ENCODE results near the gene ZNRF3.

The ZNRF3 gene

DNA sequence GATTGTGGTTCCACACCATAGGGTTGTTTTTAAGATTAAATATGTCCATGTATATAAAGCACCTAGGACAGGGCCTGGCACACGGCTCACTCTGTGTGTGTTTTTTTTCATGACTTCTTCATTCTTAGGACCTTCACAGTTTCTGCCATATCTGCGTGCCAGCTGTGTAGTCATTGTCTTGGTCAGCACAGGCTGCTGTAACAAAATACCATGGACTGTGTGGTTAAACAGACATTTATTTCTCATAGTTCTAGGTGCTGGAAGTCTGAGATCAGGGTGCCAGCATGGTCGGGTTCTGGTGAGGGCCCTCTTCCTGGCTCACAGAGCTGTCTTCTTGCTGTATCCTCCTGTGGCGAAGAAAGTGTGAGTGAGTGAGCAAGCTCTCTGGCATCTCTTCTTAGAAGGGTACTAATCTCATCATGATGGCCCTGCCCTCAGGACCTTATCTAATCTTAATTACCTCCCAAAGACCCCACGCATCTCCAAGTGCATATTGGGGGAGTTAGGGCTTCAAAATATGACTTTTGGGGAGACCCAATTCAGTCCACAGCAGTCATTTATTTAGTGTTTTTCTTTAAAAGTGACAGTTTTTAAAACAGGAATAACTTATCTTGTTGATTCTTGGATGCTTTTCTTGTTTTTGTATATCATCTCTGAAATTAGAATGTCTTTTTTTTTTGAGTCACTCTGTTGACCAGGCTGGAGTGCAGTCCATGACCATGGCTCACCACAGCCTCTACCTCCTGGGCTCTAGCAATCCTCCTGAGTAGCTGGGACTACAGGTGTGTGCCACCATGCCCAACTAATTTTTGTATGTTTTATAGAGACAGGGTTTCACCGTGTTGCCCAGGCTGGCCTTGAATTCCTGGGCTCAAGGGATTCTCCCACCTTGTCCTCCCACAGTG, 70.9 kb downstream of the ZNRF3 start:
- TF ChIP-seq TCF4 (CRISPR knock-in tag; IDR thresholded peaks at IDR 0.05; ENCODE audit: borderline replicate concordance) (no peak), ZNF565 (CRISPR knock-in tag; conservative IDR thresholded peaks at IDR 0.05; ENCODE audit: low read depth) (no peak), CSDC2 (CRISPR knock-in tag; IDR thresholded peaks at IDR 0.05) (no peak), ZFP3 (CRISPR knock-in tag; IDR thresholded peaks at IDR 0.05) (no peak), ZNF8 (CRISPR knock-in tag; IDR thresholded peaks at IDR 0.05) (no peak), ZFP30 (CRISPR knock-in tag; IDR thresholded peaks at IDR 0.05) (no peak), BACH2 (CRISPR knock-in tag; IDR thresholded peaks at IDR 0.05; ENCODE audit: borderline replicate concordance) (no peak), ISL1 (CRISPR knock-in tag; IDR thresholded peaks at IDR 0.05) (no peak), ESRRG (CRISPR knock-in tag; IDR thresholded peaks at IDR 0.05) (no peak), TOX (CRISPR knock-in tag; IDR thresholded peaks at IDR 0.05; ENCODE audit: borderline replicate concordance) (no peak), ZC3H10 (CRISPR knock-in tag; IDR thresholded peaks at IDR 0.05) (no peak), PPARA (CRISPR knock-in tag; IDR thresholded peaks at IDR 0.05; ENCODE audit: borderline replicate concordance) (no peak), ZNF70 (CRISPR knock-in tag; IDR thresholded peaks at IDR 0.05) (no peak)
- TF ChIP-seq, protein P1, sequence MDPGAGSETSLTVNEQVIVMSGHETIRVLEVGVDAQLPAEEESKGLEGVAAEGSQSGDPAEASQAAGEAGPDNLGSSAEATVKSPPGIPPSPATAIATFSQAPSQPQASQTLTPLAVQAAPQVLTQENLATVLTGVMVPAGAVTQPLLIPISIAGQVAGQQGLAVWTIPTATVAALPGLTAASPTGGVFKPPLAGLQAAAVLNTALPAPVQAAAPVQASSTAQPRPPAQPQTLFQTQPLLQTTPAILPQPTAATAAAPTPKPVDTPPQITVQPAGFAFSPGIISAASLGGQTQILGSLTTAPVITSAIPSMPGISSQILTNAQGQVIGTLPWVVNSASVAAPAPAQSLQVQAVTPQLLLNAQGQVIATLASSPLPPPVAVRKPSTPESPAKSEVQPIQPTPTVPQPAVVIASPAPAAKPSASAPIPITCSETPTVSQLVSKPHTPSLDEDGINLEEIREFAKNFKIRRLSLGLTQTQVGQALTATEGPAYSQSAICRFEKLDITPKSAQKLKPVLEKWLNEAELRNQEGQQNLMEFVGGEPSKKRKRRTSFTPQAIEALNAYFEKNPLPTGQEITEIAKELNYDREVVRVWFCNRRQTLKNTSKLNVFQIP (CRISPR knock-in tag; IDR thresholded peaks at IDR 0.05; ENCODE audit: borderline replicate concordance, low read depth): no peak
- TF ChIP-seq, protein P2, sequence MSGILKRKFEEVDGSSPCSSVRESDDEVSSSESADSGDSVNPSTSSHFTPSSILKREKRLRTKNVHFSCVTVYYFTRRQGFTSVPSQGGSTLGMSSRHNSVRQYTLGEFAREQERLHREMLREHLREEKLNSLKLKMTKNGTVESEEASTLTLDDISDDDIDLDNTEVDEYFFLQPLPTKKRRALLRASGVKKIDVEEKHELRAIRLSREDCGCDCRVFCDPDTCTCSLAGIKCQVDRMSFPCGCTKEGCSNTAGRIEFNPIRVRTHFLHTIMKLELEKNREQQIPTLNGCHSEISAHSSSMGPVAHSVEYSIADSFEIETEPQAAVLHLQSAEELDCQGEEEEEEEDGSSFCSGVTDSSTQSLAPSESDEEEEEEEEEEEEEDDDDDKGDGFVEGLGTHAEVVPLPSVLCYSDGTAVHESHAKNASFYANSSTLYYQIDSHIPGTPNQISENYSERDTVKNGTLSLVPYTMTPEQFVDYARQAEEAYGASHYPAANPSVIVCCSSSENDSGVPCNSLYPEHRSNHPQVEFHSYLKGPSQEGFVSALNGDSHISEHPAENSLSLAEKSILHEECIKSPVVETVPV (CRISPR knock-in tag; IDR thresholded peaks at IDR 0.05): no peak
- TF ChIP-seq, protein P3, sequence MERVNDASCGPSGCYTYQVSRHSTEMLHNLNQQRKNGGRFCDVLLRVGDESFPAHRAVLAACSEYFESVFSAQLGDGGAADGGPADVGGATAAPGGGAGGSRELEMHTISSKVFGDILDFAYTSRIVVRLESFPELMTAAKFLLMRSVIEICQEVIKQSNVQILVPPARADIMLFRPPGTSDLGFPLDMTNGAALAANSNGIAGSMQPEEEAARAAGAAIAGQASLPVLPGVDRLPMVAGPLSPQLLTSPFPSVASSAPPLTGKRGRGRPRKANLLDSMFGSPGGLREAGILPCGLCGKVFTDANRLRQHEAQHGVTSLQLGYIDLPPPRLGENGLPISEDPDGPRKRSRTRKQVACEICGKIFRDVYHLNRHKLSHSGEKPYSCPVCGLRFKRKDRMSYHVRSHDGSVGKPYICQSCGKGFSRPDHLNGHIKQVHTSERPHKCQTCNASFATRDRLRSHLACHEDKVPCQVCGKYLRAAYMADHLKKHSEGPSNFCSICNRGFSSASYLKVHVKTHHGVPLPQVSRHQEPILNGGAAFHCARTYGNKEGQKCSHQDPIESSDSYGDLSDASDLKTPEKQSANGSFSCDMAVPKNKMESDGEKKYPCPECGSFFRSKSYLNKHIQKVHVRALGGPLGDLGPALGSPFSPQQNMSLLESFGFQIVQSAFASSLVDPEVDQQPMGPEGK (CRISPR knock-in tag; IDR thresholded peaks at IDR 0.05; ENCODE audit: borderline replicate concordance): no peak
- TF ChIP-seq, protein P4, sequence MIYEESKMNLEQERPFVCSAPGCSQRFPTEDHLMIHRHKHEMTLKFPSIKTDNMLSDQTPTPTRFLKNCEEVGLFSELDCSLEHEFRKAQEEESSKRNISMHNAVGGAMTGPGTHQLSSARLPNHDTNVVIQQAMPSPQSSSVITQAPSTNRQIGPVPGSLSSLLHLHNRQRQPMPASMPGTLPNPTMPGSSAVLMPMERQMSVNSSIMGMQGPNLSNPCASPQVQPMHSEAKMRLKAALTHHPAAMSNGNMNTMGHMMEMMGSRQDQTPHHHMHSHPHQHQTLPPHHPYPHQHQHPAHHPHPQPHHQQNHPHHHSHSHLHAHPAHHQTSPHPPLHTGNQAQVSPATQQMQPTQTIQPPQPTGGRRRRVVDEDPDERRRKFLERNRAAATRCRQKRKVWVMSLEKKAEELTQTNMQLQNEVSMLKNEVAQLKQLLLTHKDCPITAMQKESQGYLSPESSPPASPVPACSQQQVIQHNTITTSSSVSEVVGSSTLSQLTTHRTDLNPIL (CRISPR knock-in tag; IDR thresholded peaks at IDR 0.05; ENCODE audit: low read depth): no peak
- TF ChIP-seq, protein P5, sequence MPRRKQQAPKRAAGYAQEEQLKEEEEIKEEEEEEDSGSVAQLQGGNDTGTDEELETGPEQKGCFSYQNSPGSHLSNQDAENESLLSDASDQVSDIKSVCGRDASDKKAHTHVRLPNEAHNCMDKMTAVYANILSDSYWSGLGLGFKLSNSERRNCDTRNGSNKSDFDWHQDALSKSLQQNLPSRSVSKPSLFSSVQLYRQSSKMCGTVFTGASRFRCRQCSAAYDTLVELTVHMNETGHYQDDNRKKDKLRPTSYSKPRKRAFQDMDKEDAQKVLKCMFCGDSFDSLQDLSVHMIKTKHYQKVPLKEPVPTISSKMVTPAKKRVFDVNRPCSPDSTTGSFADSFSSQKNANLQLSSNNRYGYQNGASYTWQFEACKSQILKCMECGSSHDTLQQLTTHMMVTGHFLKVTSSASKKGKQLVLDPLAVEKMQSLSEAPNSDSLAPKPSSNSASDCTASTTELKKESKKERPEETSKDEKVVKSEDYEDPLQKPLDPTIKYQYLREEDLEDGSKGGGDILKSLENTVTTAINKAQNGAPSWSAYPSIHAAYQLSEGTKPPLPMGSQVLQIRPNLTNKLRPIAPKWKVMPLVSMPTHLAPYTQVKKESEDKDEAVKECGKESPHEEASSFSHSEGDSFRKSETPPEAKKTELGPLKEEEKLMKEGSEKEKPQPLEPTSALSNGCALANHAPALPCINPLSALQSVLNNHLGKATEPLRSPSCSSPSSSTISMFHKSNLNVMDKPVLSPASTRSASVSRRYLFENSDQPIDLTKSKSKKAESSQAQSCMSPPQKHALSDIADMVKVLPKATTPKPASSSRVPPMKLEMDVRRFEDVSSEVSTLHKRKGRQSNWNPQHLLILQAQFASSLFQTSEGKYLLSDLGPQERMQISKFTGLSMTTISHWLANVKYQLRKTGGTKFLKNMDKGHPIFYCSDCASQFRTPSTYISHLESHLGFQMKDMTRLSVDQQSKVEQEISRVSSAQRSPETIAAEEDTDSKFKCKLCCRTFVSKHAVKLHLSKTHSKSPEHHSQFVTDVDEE (CRISPR knock-in tag; IDR thresholded peaks at IDR 0.05): no peak
- ATAC-seq: no peak

DNA sequence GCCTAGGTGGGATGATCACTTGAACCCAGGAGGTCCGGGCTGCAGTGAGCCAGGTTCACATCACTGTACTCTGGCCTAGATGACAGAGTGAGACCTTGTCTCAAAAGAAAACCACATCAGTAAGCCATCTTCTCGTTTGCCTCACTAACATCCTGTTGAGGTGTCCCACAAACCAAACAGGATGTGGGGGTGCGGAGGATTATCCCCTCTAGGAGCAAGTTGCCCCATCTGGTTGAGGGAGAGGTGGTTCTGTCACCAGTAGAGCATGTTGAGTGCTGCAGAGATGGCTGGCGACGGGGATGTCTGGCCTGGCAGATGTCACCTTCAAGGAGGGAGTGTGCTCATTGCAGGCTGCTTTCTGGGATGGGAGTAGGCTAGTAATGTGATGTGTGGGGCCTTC, 72.4 kb downstream of the ZNRF3 start:
- no peak for ATAC-seq
- TF ChIP-seq GLIS3 (CRISPR knock-in tag; IDR thresholded peaks at IDR 0.05) (no peak), TCF4 (CRISPR knock-in tag; IDR thresholded peaks at IDR 0.05; ENCODE audit: borderline replicate concordance) (no peak), SNAI2 (CRISPR knock-in tag; IDR thresholded peaks at IDR 0.05) (no peak), PPARA (CRISPR knock-in tag; IDR thresholded peaks at IDR 0.05; ENCODE audit: borderline replicate concordance) (no peak), ZNF70 (CRISPR knock-in tag; IDR thresholded peaks at IDR 0.05) (no peak)
- TF ChIP-seq, protein P4 (CRISPR knock-in tag; IDR thresholded peaks at IDR 0.05; ENCODE audit: low read depth): no peak
- TF ChIP-seq, protein P5 (CRISPR knock-in tag; IDR thresholded peaks at IDR 0.05): no peak
- TF ChIP-seq, protein P1 (CRISPR knock-in tag; IDR thresholded peaks at IDR 0.05; ENCODE audit: borderline replicate concordance, low read depth): no peak
- TF ChIP-seq, protein P3 (CRISPR knock-in tag; IDR thresholded peaks at IDR 0.05; ENCODE audit: borderline replicate concordance): no peak

Measured in SK-N-SH treated with all-trans-retinoic acid at 6 μM for 48 hours (cell line).